ENCODE measurements around the gene ROBO2. TPM values are rescaled to one million over a fixed set of nuclear protein-coding genes. Genes with fewer than 3 reads are reported as not detected.

The ROBO2 gene
- total and polyA plus RNA-seq, 10 of the 15 experiments (the other 5 are each of a cell fraction or from before 2014, with no cell fraction given): 0.22 to 2.5 (median 0.81) TPM

DNA sequence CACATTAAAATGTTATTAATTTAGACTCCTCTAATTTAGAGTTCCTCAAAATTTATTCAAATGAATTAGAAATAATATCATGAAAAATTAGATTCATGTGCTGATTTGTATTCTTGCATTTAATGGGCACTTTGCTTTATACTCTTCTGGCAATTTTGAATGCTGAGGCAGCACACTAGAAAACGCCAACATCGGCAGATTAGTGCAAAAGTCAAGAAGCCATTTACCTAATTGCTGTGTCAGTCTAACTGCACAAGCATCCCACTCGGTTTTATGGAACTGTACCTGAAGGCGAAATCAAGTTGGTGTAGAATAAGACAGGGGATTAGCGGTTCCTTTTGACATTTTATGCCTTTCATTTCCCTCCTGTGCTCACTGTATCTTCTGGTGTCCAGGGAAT lies 382.0 kb downstream of the ROBO2 start:
- in situ Hi-C loops (cut with MboI): no loop called here
- 31% methylated on average over 5 of the region's 5 CpGs for WGBS (ENCODE audit: insufficient coverage, insufficient replicate concordance, low lambda C conversion rate, missing lambda C conversion rate)
- H3K4me3 ChIP-seq: no peak overlapping the region
- no peaks in the 10 kb centered on the region for H3K36me3 ChIP-seq (ENCODE audit: control insufficient read depth in 2 of 2, insufficient read depth in 2 of 2, low read length in 1 of 2)
- no peaks in the 10 kb centered on the region for H3K4me1 ChIP-seq (ENCODE audit: control insufficient read depth, insufficient read depth, low read length)
- SMC1A ChIA-PET (ENCODE audit: uncharacterized antibody, unreplicated experiment): no interaction called here
- no peak overlapping the region for H3K27ac ChIP-seq (ENCODE audit: control insufficient read depth, insufficient read depth)
- no peaks in the 10 kb centered on the region for H3K27me3 ChIP-seq (replicated peaks in 1 of 2; ENCODE audit: control insufficient read depth in 2 of 2, insufficient read depth in 2 of 2, low read length in 1 of 2)
- POLR2A ChIA-PET: no interaction called here
- RAD21 ChIA-PET (ENCODE audit: unreplicated experiment): no interaction called here
- TF ChIP-seq ATF7 (IDR thresholded peaks at IDR 0.05; ENCODE audit: low read depth) (no peak), REST (IDR thresholded peaks at IDR 0.05; ENCODE audit: low read depth, low read length) (no peak), RAD21 (IDR thresholded peaks at IDR 0.05; ENCODE audit: insufficient read depth, low read depth, low read length) (no peak), ZNF274 (IDR thresholded peaks at IDR 0.05; ENCODE audit: insufficient read depth, insufficient read length) (no peak), HCFC1 (IDR thresholded peaks at IDR 0.05; ENCODE audit: low read length) (no peak), ETV6 (conservative IDR thresholded peaks at IDR 0.05 in 1 of 2, IDR thresholded peaks at IDR 0.05 in 1 of 2; ENCODE audit: borderline replicate concordance in 1 of 2, low read depth in 1 of 2) (no peak), IRF5 (IDR thresholded peaks at IDR 0.05; ENCODE audit: borderline replicate concordance) (no peak), MEF2B (IDR thresholded peaks at IDR 0.05; ENCODE audit: partially characterized antibody, poor library complexity, severe bottlenecking) (no peak), POLR2A (IDR thresholded peaks at IDR 0.05; ENCODE audit: low read depth, low read length) (no peak), ZBED1 (IDR thresholded peaks at IDR 0.05; ENCODE audit: borderline replicate concordance) (no peak)
- DNase-seq (ENCODE audit: low read depth, low spot score): no peak
- no peaks in the 10 kb centered on the region for H3K9me3 ChIP-seq (replicated peaks; ENCODE audit: control insufficient read depth, insufficient read depth, low read length)
- no peak overlapping the region for H3K9ac ChIP-seq (ENCODE audit: control insufficient read depth, insufficient read depth, low read length)
- H2AFZ ChIP-seq (ENCODE audit: control insufficient read depth, low read depth, low read length): no peak overlapping the region
- ATAC-seq: no peak
- H4K20me1 ChIP-seq (ENCODE audit: control insufficient read depth, insufficient read depth): no peaks in the 10 kb centered on the region
- intact Hi-C loops (cut with micrococcal nuclease; ENCODE audit: unreplicated experiment): no loop called here
- CTCF ChIA-PET: no interaction called here
- no peaks in the 10 kb centered on the region for H3K79me2 ChIP-seq (ENCODE audit: control insufficient read depth, insufficient read depth, low read length)
- no peak for FAIRE-seq
- no peak overlapping the region for H3K4me2 ChIP-seq (ENCODE audit: control insufficient read depth, insufficient read depth)
- BruUV-seq (replicated peaks): no TSS peak

All from GM12878 (cell line).